K562 (cell line): ENCODE data around the gene DNAH17. TPM values are rescaled to one million over a fixed set of nuclear protein-coding genes. Genes with fewer than 3 reads are reported as not detected.

Source experiments
- ARNT ChIP-seq, 2 experiments: fragments of 450-650 bp; IDR thresholded peaks; 2 replicates each; pipeline ENCODE4 v1.6.1; 2016; ENCODE audit warnings: mild to moderate bottlenecking in 1 of 2
- BCOR ChIP-seq: fragments of 450-650 bp; IDR thresholded peaks from 2 replicates; pipeline ENCODE4 v1.6.1; 2016
- BDP1 ChIP-seq: IDR thresholded peaks from 3 replicates; pipeline ENCODE4 v1.6.1; 2011; ENCODE audit not compliant: insufficient read length, insufficient read depth
- CBFB ChIP-seq: sonication (generic); formaldehyde crosslinking; IDR thresholded peaks from 2 replicates; pipeline ENCODE4 v1.4.0; 2020; ENCODE audit warnings: mild to moderate bottlenecking, missing genetic modification reagents
- HDAC3 ChIP-seq: fragments of 450-650 bp; IDR thresholded peaks from 2 replicates; pipeline ENCODE4 v1.6.1; 2018; ENCODE audit warnings: borderline replicate concordance, mild to moderate bottlenecking, moderate library complexity; ENCODE audit not compliant: partially characterized antibody
- HMG20A ChIP-seq: fragments of 450-650 bp; formaldehyde crosslinking; conservative IDR thresholded peaks from 2 replicates; pipeline ENCODE4 v1.4.0; 2020; ENCODE audit warnings: mild to moderate bottlenecking, mixed read lengths
- KLF16 ChIP-seq: IDR thresholded peaks from 2 replicates; pipeline ENCODE4 v1.6.1; 2016; ENCODE audit warnings: antibody characterized with exemption
- MYNN ChIP-seq, 2 experiments: sonication (generic); formaldehyde crosslinking in 1 of 2; IDR thresholded peaks; 2 replicates each; pipeline versions ENCODE4 v1.5.0 to v1.6.1; 2016 to 2020; ENCODE audit warnings: antibody characterized with exemption in 1 of 2, missing genetic modification reagents in 1 of 2
- PYGO2 ChIP-seq: fragments of 450-650 bp; IDR thresholded peaks from 2 replicates; pipeline ENCODE4 v1.6.1; 2016; ENCODE audit warnings: mild to moderate bottlenecking, missing genetic modification characterization, moderate library complexity, missing compliant biosample characterization
- TAL1 ChIP-seq: fragments of 450-650 bp; IDR thresholded peaks from 2 replicates; pipeline ENCODE4 v1.6.1; 2016; ENCODE audit warnings: mild to moderate bottlenecking
- TBL1XR1 ChIP-seq, 2 experiments: IDR thresholded peaks; 2 replicates each; pipeline ENCODE4 v1.6.1; 2012; ENCODE audit warnings: improper control_type of control experiment in 2 of 2, low read length in 2 of 2, mild to moderate bottlenecking in 1 of 2
- TCF3 ChIP-seq: sonication (generic); formaldehyde crosslinking; IDR thresholded peaks from 2 replicates; pipeline ENCODE4 v1.4.0; 2020; ENCODE audit warnings: mild to moderate bottlenecking, missing genetic modification reagents
- TOE1 ChIP-seq, 2 experiments: fragments of 450-650 bp in 1 of 2; sonication (generic) in 1 of 2; formaldehyde crosslinking in 1 of 2; IDR thresholded peaks; 2 replicates each; pipeline versions ENCODE4 v1.7.1 to v1.8.0; 2016 to 2022; ENCODE audit warnings: borderline replicate concordance in 2 of 2, mild to moderate bottlenecking in 2 of 2, antibody characterized with exemption in 1 of 2, inconsistent platforms in 1 of 2, low read depth in 1 of 2, missing genetic modification reagents in 1 of 2, moderate library complexity in 1 of 2
- ZBTB49 ChIP-seq: sonication (generic); formaldehyde crosslinking; IDR thresholded peaks from 2 replicates; pipeline ENCODE4 v1.8.0; 2022; ENCODE audit warnings: missing genetic modification reagents, mild to moderate bottlenecking, borderline replicate concordance
- ZC3H11A ChIP-seq: IDR thresholded peaks from 2 replicates; pipeline ENCODE4 v1.6.1; 2012; ENCODE audit warnings: low read depth, low read length, improper control_type of control experiment
- ZC3H8 ChIP-seq: fragments of 450-650 bp; IDR thresholded peaks from 2 replicates; pipeline ENCODE4 v1.6.1; 2017
- ZNF143 ChIP-seq: sonication (generic); formaldehyde crosslinking; IDR thresholded peaks from 2 replicates; pipeline ENCODE4 v1.9.0; 2022; ENCODE audit warnings: mild to moderate bottlenecking, missing genetic modification reagents
- ZNF384 ChIP-seq: IDR thresholded peaks from 2 replicates; pipeline ENCODE4 v1.6.1; 2012; ENCODE audit warnings: low read depth, low read length, improper control_type of control experiment
- ZNF639 ChIP-seq, 2 experiments: fragments of 200-800 bp in 1 of 2; sonication (Bioruptor generic) in 1 of 2; sonication (generic) in 1 of 2; formaldehyde crosslinking in 1 of 2; IDR thresholded peaks in 1 of 2; conservative IDR thresholded peaks in 1 of 2; 2 replicates each; pipeline versions ENCODE4 v1.5.0 to v1.6.1; 2016 to 2020; ENCODE audit warnings: missing compliant biosample characterization in 1 of 2, missing genetic modification characterization in 1 of 2, missing genetic modification reagents in 1 of 2
- ZNF655 ChIP-seq: fragments of 250-450 bp; sonication (Bioruptor Pico); IDR thresholded peaks from 2 replicates; pipeline ENCODE4 v1.5.0; 2021
- ZNF699 ChIP-seq: fragments of 250-450 bp; sonication (Bioruptor Pico); IDR thresholded peaks from 2 replicates; pipeline ENCODE4 v1.8.0; 2021; ENCODE audit warnings: mild to moderate bottlenecking, moderate library complexity; ENCODE audit not compliant: insufficient replicate concordance
- polyA plus RNA-seq, 8 experiments: library from polyadenylated mRNA; depleted of rRNA in 4 of 8; stranded (reverse) in 5 of 8; unstranded in 3 of 8; fragments of >200 nt; fragmentation: Nextera tagmentation in 2 of 8; fragmentation: Illumina TruSeq in 1 of 8; extraction: Ambion mirVana in 2 of 8; extraction: Trizol in 1 of 8; gene quantifications; 2 replicates each; pipeline versions ENCODE4 v1.2.1 to v1.2.3, GENCODE V29; 2011 to 2014; ENCODE audit warnings: inconsistent platforms in 1 of 8, missing spikeins in 1 of 8
- total RNA-seq, 7 experiments: library from RNA; depleted of rRNA in 6 of 7; stranded (reverse); fragments of >200 nt in 6 of 7; fragmentation: Illumina TruSeq in 2 of 7; extraction: Trizol in 2 of 7; gene quantifications; 2 replicates each; pipeline versions ENCODE4 v1.2.1 to v1.2.3, GENCODE V29; 2011 to 2021; ENCODE audit warnings: low replicate concordance in 1 of 7

Gene DNAH17
- total and polyA plus RNA-seq, 9 of the 15 experiments (the other 6 are each of a cell fraction or from before 2014, with no cell fraction given): under 0.01 to 0.06 (median 0.03) TPM; not detected in 5

- no peak for TF ChIP-seq TCF3 (CRISPR knock-in tag)
- no peak for TF ChIP-seq ZC3H8
- no peak for TF ChIP-seq ZBTB49
- TF ChIP-seq TOE1 (IDR thresholded peaks at IDR 0.05; ENCODE audit: borderline replicate concordance): peak; percentile 55; the same call in 1 of the 2 replicates
- no peak for TF ChIP-seq TOE1 (CRISPR knock-in tag; IDR thresholded peaks at IDR 0.05; ENCODE audit: borderline replicate concordance, low read depth)
- TF ChIP-seq ZNF143 (CRISPR knock-in tag): peak; percentile 35; the same call in 1 of the 2 replicates
- 0 out of 2 replicates have a peak, but pooled peaks have one; percentile 29 for TF ChIP-seq ZNF384
- 0 out of 2 replicates have a peak, but pooled peaks have one; percentile 25 for TF ChIP-seq CBFB (CRISPR knock-in tag)
- no peak for TF ChIP-seq HMG20A (CRISPR knock-in tag)
- peak in 1 of 2 experiments; percentile 86; a peak in 2 of 4 replicates for TF ChIP-seq TBL1XR1 (IDR thresholded peaks at IDR 0.05; ENCODE audit: low read length in 2 of 2)
- no peak for TF ChIP-seq ZNF639 (CRISPR knock-in tag; conservative IDR thresholded peaks at IDR 0.05 in 1 of 2, IDR thresholded peaks at IDR 0.05 in 1 of 2)
- no peak for TF ChIP-seq ZNF699 (CRISPR knock-in tag)
- TF ChIP-seq KLF16: no peak
- no peak for TF ChIP-seq ARNT (IDR thresholded peaks at IDR 0.05)
- TF ChIP-seq ZC3H11A: peak; percentile 89; the same call in 1 of the 2 replicates
- TF ChIP-seq HDAC3: peak; percentile 17
- TF ChIP-seq ZNF655 (CRISPR knock-in tag): no peak
- TF ChIP-seq BCOR: no peak
- no peak for TF ChIP-seq MYNN (IDR thresholded peaks at IDR 0.05)
- no peak for TF ChIP-seq MYNN (CRISPR knock-in tag; IDR thresholded peaks at IDR 0.05)
- TF ChIP-seq BDP1: no peak
- TF ChIP-seq TAL1: 0 out of 2 replicates have a peak, but pooled peaks have one; percentile 6
- no peak for TF ChIP-seq PYGO2 (tag)
These were observed 18.9 kb downstream of the DNAH17 start (continued) for GRCh38 chr17:78558181-78558850.
